NCI-H1694 treated with DMSO at 0.1 percent for 48 hours (cell line): ENCODE measurements around the gene PCDH15.

Experiments
- DNase-seq: peaks from one replicate; lab custom pipeline; 2025; lab: John Stamatoyannopoulos, UW

The PCDH15 gene

DNA sequence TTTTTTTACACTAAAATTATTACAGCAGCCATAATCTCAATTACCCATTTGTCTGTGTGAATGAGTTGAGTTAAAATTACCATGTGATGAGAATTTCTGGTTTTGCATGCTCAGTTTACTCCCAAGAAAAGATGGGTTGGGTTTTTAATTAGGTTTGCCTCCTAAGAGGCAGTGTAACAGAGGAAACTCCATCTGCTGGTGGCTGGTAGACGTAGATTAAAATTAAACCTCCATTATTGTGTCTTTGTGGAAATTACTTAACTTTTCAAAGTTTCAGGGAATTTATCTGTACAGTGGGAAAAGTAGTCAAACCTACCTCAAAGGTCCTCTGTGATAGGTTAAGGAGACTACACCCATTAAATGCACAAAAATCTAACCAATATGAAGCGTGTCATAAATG, 954.2 kb downstream of the PCDH15 start:
- DNase-seq = no peak

DNA sequence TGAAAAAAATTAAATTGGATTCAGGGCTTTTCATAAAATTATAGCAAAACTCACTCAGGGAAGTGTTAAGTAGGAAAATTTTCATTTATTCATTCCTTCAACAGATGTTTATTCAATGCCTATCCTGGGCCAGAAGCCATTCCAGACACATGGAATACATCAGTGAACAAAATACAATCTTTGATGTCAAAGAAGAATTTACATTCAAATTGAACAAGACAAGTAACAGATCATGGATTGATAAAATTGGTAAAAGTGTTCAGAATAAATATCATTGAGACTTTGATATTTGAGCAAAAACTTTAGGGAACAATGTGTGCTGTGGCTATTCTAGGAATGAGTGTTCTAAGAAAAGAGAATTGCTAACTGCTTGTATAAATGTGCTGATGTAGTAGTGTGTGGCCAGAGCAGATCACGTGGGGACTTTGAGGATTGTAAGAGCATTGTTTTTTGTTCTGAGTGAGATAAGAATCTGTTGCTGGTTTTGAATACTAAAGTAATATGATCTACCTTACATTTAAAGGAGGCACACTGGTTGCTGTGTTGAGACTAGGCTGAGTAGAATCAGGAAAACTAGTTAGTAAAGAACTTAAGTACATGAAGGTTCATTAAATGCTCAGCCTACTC, 957.2 kb downstream of the PCDH15 start:
- DNase-seq = no peak

DNA sequence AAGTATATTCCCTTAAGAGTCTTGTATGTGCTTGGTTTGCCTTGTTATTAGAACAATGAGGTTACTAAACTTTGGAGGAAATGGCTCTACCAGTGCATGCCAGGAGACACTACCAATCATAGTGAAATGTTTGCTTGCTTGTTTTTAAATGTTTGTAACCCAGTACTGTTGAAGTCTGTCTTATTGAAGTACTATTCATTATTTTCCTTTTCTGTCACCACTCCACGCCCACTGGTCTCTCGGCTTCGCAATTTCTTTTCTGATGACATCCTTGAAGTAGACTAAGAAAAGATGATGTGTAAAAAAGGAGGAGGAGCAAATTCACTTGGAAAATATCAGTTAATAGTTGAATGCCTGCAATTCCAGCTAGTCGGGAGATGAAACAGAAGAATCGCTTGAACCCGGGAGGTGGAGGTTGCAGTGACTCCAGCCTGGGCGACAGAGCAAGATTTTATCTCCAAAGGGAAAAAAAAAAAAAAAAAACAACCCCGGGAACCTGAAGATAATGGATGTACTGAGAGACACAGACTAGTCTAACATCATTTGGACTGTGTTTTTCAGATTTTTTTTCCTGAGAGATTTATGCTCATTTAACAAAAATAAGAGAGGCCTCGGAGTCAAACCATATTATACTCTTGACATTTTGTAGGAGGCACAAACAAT, 959.4 kb downstream of the PCDH15 start:
- DNase-seq = no peak

DNA sequence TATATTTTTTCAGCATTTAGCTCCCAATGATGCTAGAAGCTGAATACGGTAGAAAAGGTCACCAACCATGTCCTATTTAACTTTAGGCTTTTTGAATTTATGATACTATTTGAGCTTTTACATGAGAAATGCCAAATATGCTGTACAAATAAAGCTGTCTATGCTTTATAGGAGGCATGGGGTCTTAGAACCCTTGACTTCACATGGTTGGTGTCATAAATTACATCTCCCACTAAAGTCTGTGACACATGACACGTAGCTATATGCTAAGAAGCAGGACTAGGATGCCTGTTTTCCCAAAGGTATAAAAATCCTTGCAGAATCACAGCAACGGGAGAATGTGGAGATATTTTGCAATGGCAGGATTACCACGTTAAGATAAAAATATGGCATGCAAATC, 960.4 kb downstream of the PCDH15 start:
- DNase-seq = no peak

DNA sequence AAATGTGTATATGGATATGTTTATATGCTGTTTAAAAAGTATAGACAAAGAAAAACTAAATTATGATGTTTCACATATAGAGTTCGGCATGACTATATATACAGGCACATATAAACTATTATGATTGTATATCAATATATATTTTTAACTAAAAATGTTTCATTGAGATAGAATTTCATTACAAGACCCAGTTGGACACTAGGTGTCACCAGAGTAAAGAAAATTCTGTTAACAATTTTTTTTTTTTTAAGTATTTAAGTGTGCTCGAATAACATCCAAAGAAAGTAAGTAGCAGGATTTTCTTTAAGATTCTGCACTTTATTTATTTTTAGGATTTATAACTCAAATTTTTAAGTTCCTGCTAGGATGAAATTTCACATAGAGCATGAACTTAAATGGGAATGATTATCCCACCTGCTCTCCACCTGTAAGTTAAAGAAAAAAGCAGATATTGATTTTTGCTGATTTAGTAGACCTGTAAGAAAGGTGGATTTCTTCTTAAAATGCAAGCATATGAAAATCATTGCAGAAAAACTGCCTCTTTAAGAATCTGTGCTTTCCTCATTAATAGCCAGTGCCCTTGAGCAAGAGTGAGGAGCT, 961.5 kb downstream of the PCDH15 start:
- DNase-seq = peak; percentile 1

DNA sequence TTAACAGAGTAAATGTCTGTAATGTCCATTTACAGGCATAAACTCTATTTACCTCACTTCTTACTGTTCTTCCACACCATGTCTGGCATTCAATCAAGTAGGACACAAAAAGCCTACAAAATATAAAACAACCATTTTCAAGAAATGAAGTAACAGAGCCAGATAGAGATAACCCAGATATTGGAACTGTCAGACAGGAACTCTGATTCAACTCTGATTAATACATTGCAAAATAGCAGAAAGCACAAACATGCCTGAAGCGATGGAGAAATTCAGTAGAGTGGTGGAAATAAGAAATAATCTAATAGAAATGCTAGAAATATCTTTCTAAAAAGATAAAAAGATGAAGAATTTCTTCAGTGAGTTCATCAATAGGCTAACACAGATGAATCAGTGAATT, 964.4 kb downstream of the PCDH15 start:
- DNase-seq = no peak

DNA sequence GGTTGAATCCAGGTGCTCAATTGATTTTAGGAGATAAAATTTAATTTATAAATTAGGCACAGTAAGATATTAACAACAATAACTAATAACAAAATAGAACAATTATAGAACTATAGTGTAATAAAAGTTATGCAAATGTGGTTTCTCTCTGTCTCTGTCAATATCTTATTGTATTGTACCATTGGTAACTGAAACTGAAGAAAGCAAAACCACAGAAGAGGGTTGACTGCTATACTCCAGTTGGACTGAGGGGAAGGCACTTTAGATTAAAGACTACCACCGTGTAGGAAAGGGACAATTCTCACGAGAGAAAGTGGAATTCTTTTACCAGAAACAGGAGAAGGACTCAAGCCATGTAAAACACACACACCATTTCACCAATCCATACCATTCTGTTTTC, 967.1 kb downstream of the PCDH15 start:
- no peak for DNase-seq

DNA sequence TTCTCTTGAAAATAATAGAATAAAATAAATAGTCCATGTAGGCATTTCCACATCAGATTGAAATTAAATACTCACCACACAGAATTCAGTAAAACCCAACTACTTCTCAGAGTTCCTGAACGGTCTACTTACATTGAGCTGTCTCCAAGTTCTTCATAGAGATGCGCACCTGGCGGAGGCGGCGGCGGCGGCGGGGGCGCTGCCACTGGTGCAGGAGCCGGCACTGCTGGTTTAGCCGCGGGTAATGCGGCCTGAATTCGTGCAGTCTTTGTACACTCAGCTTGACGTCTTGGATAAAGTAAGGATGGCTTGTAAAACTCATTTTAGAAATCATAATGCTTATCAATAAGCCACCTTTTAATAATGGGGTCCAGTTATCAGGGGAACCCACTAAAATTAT, 973.8 kb downstream of the PCDH15 start:
- no peak for DNase-seq

DNA sequence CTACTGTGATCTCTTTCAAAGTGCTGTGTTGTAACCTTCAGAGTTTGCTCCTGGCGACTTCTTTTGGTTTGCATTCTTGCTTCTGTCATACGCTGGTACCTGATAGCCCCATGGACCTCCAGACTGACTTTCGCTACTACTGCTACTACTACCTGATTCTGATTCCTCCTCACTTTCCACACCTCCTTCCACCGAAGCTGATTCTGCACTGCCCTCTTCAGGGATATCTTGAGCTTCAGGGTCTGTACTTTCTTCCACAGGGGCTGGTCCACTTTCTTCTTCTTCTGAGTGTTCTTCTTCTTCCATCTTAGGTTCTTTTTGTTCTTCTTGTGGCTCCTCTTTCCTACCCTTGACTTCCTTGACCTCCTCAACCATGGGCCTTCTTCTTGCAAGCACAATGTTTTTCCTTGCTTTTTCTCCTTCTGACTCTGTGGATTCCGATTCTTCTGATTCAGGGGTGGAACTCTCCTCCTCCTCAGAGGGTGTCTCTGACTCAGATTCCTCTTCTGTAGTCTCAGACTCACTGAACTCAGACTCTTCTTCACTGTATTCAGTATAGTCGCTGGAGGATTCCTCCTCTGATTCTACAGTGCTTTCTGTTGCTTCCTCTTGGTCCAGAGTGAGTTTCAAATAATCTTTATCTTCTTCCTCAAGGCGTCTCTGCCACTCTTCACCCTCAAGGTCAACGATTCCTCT, 992.2 kb downstream of the PCDH15 start:
- DNase-seq = no peak

DNA sequence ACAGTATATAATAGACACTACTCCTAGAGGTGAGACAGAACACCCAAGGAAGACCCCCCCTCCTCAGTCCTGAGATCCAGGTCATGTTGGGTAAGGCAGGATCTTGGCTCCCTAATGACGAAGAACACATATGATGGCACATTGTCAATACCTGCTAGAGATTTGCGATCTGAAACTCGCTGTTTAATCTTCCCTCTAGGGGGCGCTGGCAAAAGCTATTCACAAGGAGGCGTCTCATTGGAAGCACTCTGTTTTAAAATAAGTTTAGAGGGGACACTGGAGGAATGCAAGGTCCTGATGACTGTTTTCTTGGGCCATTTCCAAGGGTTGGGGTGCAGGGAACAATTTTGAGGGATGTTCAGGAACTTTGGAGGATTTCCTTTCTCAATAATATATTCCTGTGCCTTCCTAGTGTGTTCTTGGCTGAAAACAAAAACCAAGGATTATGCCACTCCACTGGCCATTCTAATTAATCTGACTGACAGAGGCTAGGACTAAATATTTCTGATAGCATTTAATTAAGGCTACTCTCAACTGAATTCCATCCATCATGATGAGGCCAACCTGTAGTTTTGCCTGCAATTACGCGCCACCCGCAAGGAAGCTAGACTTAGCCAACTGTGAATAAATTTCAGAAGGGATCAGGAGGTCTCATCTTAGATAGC, 1014.7 kb downstream of the PCDH15 start:
- DNase-seq = no peak

DNA sequence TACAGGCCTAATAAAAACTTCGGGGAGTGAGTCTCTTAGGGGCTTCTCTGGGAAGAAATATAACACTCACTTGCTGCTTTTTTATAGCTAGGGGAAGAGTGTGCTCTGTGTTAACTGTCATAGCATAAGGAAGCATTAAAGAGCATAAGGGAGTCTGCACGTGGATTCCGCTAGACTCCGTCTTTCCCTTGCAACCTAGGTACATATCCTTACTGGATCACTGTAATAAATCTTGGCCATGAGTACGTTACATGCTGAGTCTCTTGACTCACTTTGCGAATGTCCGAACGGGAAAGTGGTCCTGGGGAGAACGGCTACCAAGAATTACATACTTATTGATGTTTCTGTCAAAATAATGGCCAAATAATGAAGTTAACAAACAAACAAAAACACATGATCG, 1029.3 kb downstream of the PCDH15 start:
- DNase-seq = no peak

DNA sequence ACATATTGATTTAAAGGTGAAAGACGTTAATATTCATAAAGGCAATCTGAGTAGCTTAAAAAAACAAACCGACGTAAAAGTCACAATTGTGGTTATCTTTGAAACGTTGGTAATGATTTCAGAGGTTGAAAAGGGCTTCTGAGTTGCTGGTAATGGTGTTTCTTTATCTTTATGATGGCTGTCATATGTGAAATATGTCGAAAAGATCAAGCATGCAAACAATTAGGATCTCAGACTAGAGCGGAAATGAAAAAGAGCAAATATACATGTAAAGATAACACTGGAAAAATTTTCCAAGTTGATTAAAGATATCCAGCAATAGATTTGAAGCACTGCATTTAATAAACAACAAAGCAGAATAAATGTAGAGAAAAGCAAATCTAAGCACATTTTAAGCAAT, 1030.1 kb downstream of the PCDH15 start:
- DNase-seq = no peak

DNA sequence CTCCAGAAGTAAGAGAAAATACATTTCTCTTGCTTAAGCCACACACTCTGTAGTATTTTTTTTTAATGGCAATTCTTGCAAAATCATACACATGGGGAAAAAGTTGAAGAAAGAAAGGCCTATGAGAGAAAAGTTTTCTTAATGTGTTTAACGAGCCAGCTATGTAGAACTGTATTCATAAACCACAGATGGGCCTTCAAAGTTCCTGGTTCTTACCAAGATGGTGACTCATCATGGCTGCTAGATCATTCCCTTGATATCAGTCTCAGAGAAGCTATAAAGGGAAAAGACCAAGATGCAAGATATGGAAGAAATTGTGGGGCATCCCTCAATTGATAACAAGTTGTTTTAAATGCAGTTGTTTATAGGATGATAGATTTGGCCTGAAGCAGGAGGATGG, 1035.7 kb downstream of the PCDH15 start:
- DNase-seq = no peak

DNA sequence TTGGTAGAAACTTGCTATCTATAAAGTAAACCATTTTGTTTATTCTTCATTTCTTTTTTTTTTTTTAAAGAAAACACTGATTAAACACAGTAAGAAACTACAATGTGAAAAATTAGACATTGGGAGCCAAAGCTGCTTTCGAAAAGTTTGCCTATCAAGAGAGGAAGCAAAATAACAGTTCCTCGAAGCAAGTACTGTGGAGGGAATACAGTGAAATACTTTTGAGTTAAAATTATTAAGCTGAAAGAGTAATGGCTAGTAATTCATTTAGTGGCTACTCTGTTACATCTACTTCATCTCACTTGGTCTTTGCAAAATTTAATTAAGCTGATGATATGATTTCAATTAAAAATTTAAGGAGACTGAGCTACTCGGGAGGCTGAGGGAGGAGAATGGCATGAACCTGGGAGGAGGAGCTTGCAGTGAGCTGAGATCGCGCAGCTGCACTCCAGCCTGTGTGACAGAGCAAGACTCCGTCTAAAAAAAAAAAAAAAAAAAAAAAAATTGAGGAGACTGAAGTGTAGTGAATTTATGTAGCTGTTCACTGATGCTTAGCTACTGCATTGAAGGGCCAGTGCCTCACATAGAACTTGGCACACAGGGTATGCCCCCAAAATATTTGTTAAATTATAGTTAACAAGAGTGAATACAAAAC, 1046.3 kb downstream of the PCDH15 start:
- no peak for DNase-seq
